GM23248 (cell line): ENCODE data around the gene NAIF1. TPM values are rescaled to one million over a fixed set of nuclear protein-coding genes. Genes with fewer than 3 reads are reported as not detected.

ENCODE experiments used
- DNase-seq: peaks from one replicate; pipeline ENCODE4 v3.0.0-alpha.2; 2015
- H2AFZ ChIP-seq: fragments of 200-600 bp; sonication (generic); 2 replicates; pipeline ENCODE4 v1.6.1; 2016; ENCODE audit warnings: antibody characterized with exemption
- H3F3A ChIP-seq: fragments of 200-600 bp; sonication (generic); 2 replicates; pipeline ENCODE4 v1.6.1; 2016; ENCODE audit warnings: mild to moderate bottlenecking, antibody characterized with exemption, mixed run types; ENCODE audit not compliant: insufficient read depth
- H3K27ac ChIP-seq: fragments of 200-600 bp; sonication (generic); 2 replicates; pipeline ENCODE4 v1.5.1; 2016; ENCODE audit warnings: mild to moderate bottlenecking
- H3K27me3 ChIP-seq: fragments of 200-600 bp; sonication (generic); replicated peaks from 2 replicates; pipeline ENCODE4 v1.6.1; 2016; ENCODE audit warnings: mild to moderate bottlenecking; ENCODE audit not compliant: insufficient read depth
- H3K36me3 ChIP-seq: fragments of 200-600 bp; sonication (generic); 2 replicates; pipeline ENCODE4 v1.6.1; 2016; ENCODE audit warnings: low read depth, mild to moderate bottlenecking
- H3K4me1 ChIP-seq: fragments of 200-600 bp; sonication (generic); 2 replicates; pipeline ENCODE4 v1.6.1; 2016; ENCODE audit warnings: mild to moderate bottlenecking; ENCODE audit not compliant: insufficient read depth
- H3K4me2 ChIP-seq: fragments of 200-600 bp; sonication (generic); one replicate; pipeline ENCODE4 v1.6.1; 2016; ENCODE audit warnings: mild to moderate bottlenecking; ENCODE audit not compliant: unreplicated experiment
- H3K4me3 ChIP-seq: fragments of 200-600 bp; sonication (generic); 2 replicates; pipeline ENCODE4 v1.5.1; 2016; ENCODE audit warnings: mild to moderate bottlenecking
- H3K79me2 ChIP-seq: fragments of 200-600 bp; sonication (generic); 2 replicates; pipeline ENCODE4 v1.6.1; 2016; ENCODE audit warnings: mild to moderate bottlenecking; ENCODE audit not compliant: insufficient read depth
- H3K9ac ChIP-seq: fragments of 200-600 bp; sonication (generic); 2 replicates; pipeline ENCODE4 v1.6.1; 2016; ENCODE audit warnings: mild to moderate bottlenecking
- H3K9me2 ChIP-seq: fragments of 200-600 bp; sonication (generic); 2 replicates; pipeline ENCODE4 v1.6.1; 2016; ENCODE audit warnings: mixed run types, mild to moderate bottlenecking, moderate library complexity; ENCODE audit not compliant: insufficient read depth
- H3K9me3 ChIP-seq: fragments of 200-600 bp; sonication (generic); one replicate; pipeline ENCODE4 v1.6.1; 2017; ENCODE audit warnings: low read depth
- H4K20me1 ChIP-seq: fragments of 200-600 bp; sonication (generic); 2 replicates; pipeline ENCODE4 v1.6.0; 2016; ENCODE audit not compliant: insufficient read depth
- EZH2 ChIP-seq: fragments of 200-600 bp; sonication (generic); IDR thresholded peaks from 2 replicates; pipeline ENCODE4 v1.6.1; 2018; ENCODE audit warnings: antibody characterized with exemption, mild to moderate bottlenecking; ENCODE audit not compliant: insufficient read depth, poor library complexity, severe bottlenecking
- EZH2phosphoT487 ChIP-seq: fragments of 200-600 bp; sonication (generic); IDR thresholded peaks from 2 replicates; pipeline ENCODE4 v1.6.1; 2018; ENCODE audit warnings: antibody characterized with exemption, moderate library complexity, mild to moderate bottlenecking, low read depth; ENCODE audit not compliant: insufficient read depth
- WGBS, 2 experiments: methylation state at CpG; one replicate each; pipeline ENCODE4 v1.1.6; 2015 to 2017; ENCODE audit warnings: low lambda C conversion rate in 2 of 2, low coverage in 1 of 2; ENCODE audit errors: missing lambda C conversion rate in 2 of 2; 5-methylcytosine and 5-hydroxymethylcytosine counted together
- in situ Hi-C: fragments of 300-500 bp; cut with MboI; formaldehyde crosslinking; loops from 2 replicates; pipeline ENCODE4 v1.15.0; 2020
- polyA plus RNA-seq: library from polyadenylated mRNA; unstranded; fragments of >200 nt; fragmentation: Nextera tagmentation; extraction: Ambion mirVana; gene quantifications from 2 replicates; pipeline ENCODE4 v1.2.1, GENCODE V29; 2016
- total RNA-seq: library from RNA; depleted of rRNA; stranded (reverse); fragments of >200 nt; shearing (Covaris generic); gene quantifications from 2 replicates; pipeline ENCODE4 v1.2.3, GENCODE V29; 2014

Gene NAIF1
- total and polyA plus RNA-seq, 2 experiments from 2014 or later, result 4.8 to 9.5 TPM

- peaks cover 18% of the 10 kb centered on the region for H3K79me2 ChIP-seq
- no peaks in the 10 kb centered on the region for H3K4me1 ChIP-seq
- H4K20me1 ChIP-seq, result no peaks in the 10 kb centered on the region
- no peaks in the 10 kb centered on the region for H3K9me3 ChIP-seq
- H3K4me3 ChIP-seq, result no peak overlapping the region
- in situ Hi-C loops, result loop anchor here (10.0 kb wide), 1 partner anchor 162 kb away; no protein-coding TSS in a partner anchor
- no peaks in the 10 kb centered on the region for H3K9me2 ChIP-seq
- no peaks in the 10 kb centered on the region for H3K27me3 ChIP-seq
- no peak overlapping the region for H2AFZ ChIP-seq
- H3K9ac ChIP-seq, result no peak overlapping the region
- H3K27ac ChIP-seq, result no peak overlapping the region
- WGBS, 2 experiments, result 85 to 88% methylated on average over 22 to 23 of the region's 23 CpGs
- H3F3A ChIP-seq, result peaks cover 9% of the 10 kb centered on the region; the same call in 1 of the 2 replicates
- H3K36me3 ChIP-seq, result peaks cover 14% of the 10 kb centered on the region; the same call in 1 of the 2 replicates
- TF ChIP-seq EZH2phosphoT487 (no peak), EZH2 (no peak)
- DNase-seq, result no peak
- no peak overlapping the region for H3K4me2 ChIP-seq
Measured at GRCh38 chr9:128106181-128106939, 39.2 kb upstream of the NAIF1 start.

GRCh38 chr9:128105538-128106175 is 38.5 kb upstream of the NAIF1 start:
- Histone ChIP-seq H3K9me2 (no peaks in the 10 kb centered on the region), H3K9me3 (no peaks in the 10 kb centered on the region), H3K9ac (no peak overlapping the region), H3K27me3 (no peaks in the 10 kb centered on the region), H2AFZ (no peak overlapping the region), H3K4me3 (no peak overlapping the region), H3K27ac (no peak overlapping the region), H3K4me1 (no peaks in the 10 kb centered on the region), H3K4me2 (no peak overlapping the region), H3K36me3 (peaks cover 17% of the 10 kb centered on the region; the same call in 1 of the 2 replicates), H3K79me2 (peaks cover 25% of the 10 kb centered on the region), H3F3A (peaks cover 7% of the 10 kb centered on the region; the same call in 1 of the 2 replicates), H4K20me1 (no peaks in the 10 kb centered on the region)
- 89 to 90% methylated on average over 21 of the region's 21 CpGs for WGBS, 2 experiments
- no peak for DNase-seq
- TF ChIP-seq EZH2phosphoT487 (no peak), EZH2 (no peak)
- in situ Hi-C loops, result loop anchor here (10.0 kb wide), 1 partner anchor 161 kb away; no protein-coding TSS in a partner anchor

- Histone ChIP-seq H3K4me2 (no peak overlapping the region), H3K4me1 (peaks cover 12% of the 10 kb centered on the region), H3K27ac (no peak overlapping the region), H3K9me2 (no peaks in the 10 kb centered on the region), H3K27me3 (no peaks in the 10 kb centered on the region), H3F3A (peaks cover 16% of the 10 kb centered on the region), H4K20me1 (no peaks in the 10 kb centered on the region), H3K9ac (no peak overlapping the region), H2AFZ (no peak overlapping the region), H3K36me3 (peaks cover 17% of the 10 kb centered on the region; the same call in 1 of the 2 replicates), H3K79me2 (peaks cover 40% of the 10 kb centered on the region), H3K9me3 (no peaks in the 10 kb centered on the region), H3K4me3 (no peak overlapping the region)
- in situ Hi-C loops, result loop anchor here (10.0 kb wide), 1 partner anchor 159 kb away; no protein-coding TSS in a partner anchor
- DNase-seq, result no peak
- 61 to 67% methylated on average over 6 of the region's 6 CpGs for WGBS, 2 experiments
- no peak for TF ChIP-seq EZH2phosphoT487
- no peak for TF ChIP-seq EZH2
Measured at GRCh38 chr9:128104171-128104618, 37.1 kb upstream of the NAIF1 start.

- 87 to 88% methylated on average over 8 of the region's 8 CpGs for WGBS, 2 experiments
- H3K36me3 ChIP-seq, result peaks cover 17% of the 10 kb centered on the region; the same call in 1 of the 2 replicates
- in situ Hi-C loops, result loop anchor here (10.0 kb wide), 1 partner anchor 159 kb away; no protein-coding TSS in a partner anchor
Measured at GRCh38 chr9:128103589-128103962, 36.5 kb upstream of the NAIF1 start.

More at GRCh38 chr9:128103589-128103962, 36.5 kb upstream of the NAIF1 start:
- Histone ChIP-seq H3F3A (peaks cover 12% of the 10 kb centered on the region), H3K4me2 (no peak overlapping the region), H3K79me2 (peaks cover 40% of the 10 kb centered on the region), H3K9me3 (no peaks in the 10 kb centered on the region), H4K20me1 (no peaks in the 10 kb centered on the region), H3K9ac (no peak overlapping the region), H3K9me2 (no peaks in the 10 kb centered on the region), H3K27me3 (no peaks in the 10 kb centered on the region), H2AFZ (no peak overlapping the region), H3K4me3 (no peak overlapping the region), H3K27ac (no peak overlapping the region), H3K4me1 (peaks cover 14% of the 10 kb centered on the region)
- DNase-seq, result no peak
- no peak for TF ChIP-seq EZH2phosphoT487
- TF ChIP-seq EZH2, result no peak
